ENCODE data around the gene CLIP4.

CLIP4 gene

GRCh38 chr2:29134933-29135332 is 19.7 kb downstream of the CLIP4 start:
- no peak for DNase-seq

GRCh38 chr2:29139152-29139551 is 23.9 kb downstream of the CLIP4 start:
- no peak for DNase-seq

- DNase-seq: no peak
Observed at GRCh38 chr2:29139731-29140130, 24.5 kb downstream of the CLIP4 start.

GRCh38 chr2:29143657-29144056 is 28.4 kb downstream of the CLIP4 start:
- DNase-seq: no peak

- DNase-seq: no peak
Observed at GRCh38 chr2:29146197-29146596, 31.0 kb downstream of the CLIP4 start.

GRCh38 chr2:29147963-29148362 is 32.7 kb downstream of the CLIP4 start:
- DNase-seq: no peak

- no peak for DNase-seq
Observed at GRCh38 chr2:29154610-29155009, 39.4 kb downstream of the CLIP4 start.

GRCh38 chr2:29155578-29155977 is 40.4 kb downstream of the CLIP4 start:
- DNase-seq: peak in 1 of 3 experiments; percentile 12

- DNase-seq: no peak
Observed at GRCh38 chr2:29157131-29157530, 41.9 kb downstream of the CLIP4 start.

GRCh38 chr2:29159125-29159524 is 43.9 kb downstream of the CLIP4 start:
- DNase-seq: peak in 2 of 3 experiments; percentile 12 to 77

GRCh38 chr2:29160184-29160583 is 45.0 kb downstream of the CLIP4 start:
- no peak for DNase-seq

- DNase-seq: no peak
Observed at GRCh38 chr2:29162204-29162928, 47.2 kb downstream of the CLIP4 start.

- no peak for DNase-seq
Observed at GRCh38 chr2:29164091-29164846, 49.1 kb downstream of the CLIP4 start.

- DNase-seq: peak in 2 of 3 experiments; percentile 13 to 60
Observed at GRCh38 chr2:29165362-29166241, 50.4 kb downstream of the CLIP4 start.

GRCh38 chr2:29166242-29167039 is 51.2 kb downstream of the CLIP4 start:
- peak in 1 of 3 experiments; percentile 36 for DNase-seq

GRCh38 chr2:29174937-29175336 is 59.7 kb downstream of the CLIP4 start:
- DNase-seq: peak in 1 of 3 experiments; percentile 59

- DNase-seq: no peak
Observed at GRCh38 chr2:29175338-29175737, 60.1 kb downstream of the CLIP4 start.

- no peak for DNase-seq
Observed at GRCh38 chr2:29182334-29182733, 67.1 kb downstream of the CLIP4 start.

- no peak for DNase-seq
Observed at GRCh38 chr2:29182920-29183319, 67.7 kb downstream of the CLIP4 start.

- no peak for DNase-seq
Observed at GRCh38 chr2:29184531-29184930, 69.3 kb downstream of the CLIP4 start.

GRCh38 chr2:29186817-29187216 is 71.6 kb downstream of the CLIP4 start:
- DNase-seq: no peak

GRCh38 chr2:29187926-29188325 is 72.7 kb downstream of the CLIP4 start:
- DNase-seq: no peak

All from NCI-H1417 (cell line).